Breast epithelium (tissue), 4 donors: ENCODE data around the gene CBR1. TPM values are rescaled to one million over a fixed set of nuclear protein-coding genes. Genes with fewer than 3 reads are reported as not detected.
A peak's percentile ranks its signal among the peaks of the same experiment; 100 is the strongest.

ENCODE experiments used
- DNase-seq, 2 donors: peaks; one replicate each; pipeline ENCODE4 v3.0.0-alpha.2; 2019; ENCODE audit warnings: low spot score in 2 of 2
- H3K27ac ChIP-seq, 2 donors: fragments of 200-600 bp; sonication (generic) in 1 of 2; one replicate each; pipeline ENCODE4 v1.5.1; 2016 to 2019; ENCODE audit warnings: mild to moderate bottlenecking in 1 of 2
- H3K27me3 ChIP-seq, 2 donors: fragments of 200-600 bp; sonication (generic) in 1 of 2; one replicate each; pipeline versions ENCODE4 v1.5.1 to v1.6.0; 2017 to 2019; ENCODE audit warnings: control low read depth in 1 of 2, mild to moderate bottlenecking in 1 of 2
- H3K36me3 ChIP-seq: fragments of 200-600 bp; one replicate; pipeline ENCODE4 v1.5.1; 2019
- H3K4me1 ChIP-seq, 2 donors: fragments of 200-600 bp; sonication (generic); one replicate each; pipeline ENCODE4 v1.5.1; 2016 to 2019; ENCODE audit warnings: control low read depth in 1 of 2
- H3K4me3 ChIP-seq, 3 donors: fragments of 200-600 bp; sonication (generic); 1 replicate in 2 of 3; 2 replicates in 1 of 3; pipeline ENCODE4 v1.5.1; 2016 to 2019; ENCODE audit warnings: mild to moderate bottlenecking in 3 of 3, moderate library complexity in 2 of 3
- H3K9me3 ChIP-seq, 2 donors: fragments of 200-600 bp; sonication (generic) in 1 of 2; one replicate each; pipeline ENCODE4 v1.5.1; 2016 to 2019; ENCODE audit warnings: control low read depth in 1 of 2
- POLR2A ChIP-seq: fragments of 450-650 bp; IDR thresholded peaks from one replicate; pipeline ENCODE4 v1.6.1; 2016; ENCODE audit warnings: antibody characterized with exemption, mild to moderate bottlenecking, moderate library complexity
- POLR2AphosphoS5 ChIP-seq, 3 donors: sonication (generic); formaldehyde crosslinking; IDR thresholded peaks; one replicate each; pipeline ENCODE4 v1.6.1; 2017; ENCODE audit warnings: antibody characterized with exemption in 3 of 3
- intact Hi-C: fragments of 100-400 bp; cut with DNase I; formaldehyde crosslinking; loops from one replicate; pipeline ENCODE4 v1.15.1; 2023; ENCODE audit warnings: low total_unique reads
- total RNA-seq, 3 donors: library from RNA; depleted of rRNA; stranded (reverse); fragments of >200 nt; gene quantifications; one replicate each; pipeline ENCODE4 v1.1.0, GENCODE V29; 2016
- TF ChIP-seq, protein P1 (sequence below), 3 donors: fragments of 450-650 bp; IDR thresholded peaks; one replicate each; pipeline ENCODE4 v1.5.1; 2016 to 2017; ENCODE audit warnings: antibody characterized with exemption in 3 of 3, mild to moderate bottlenecking in 3 of 3, moderate library complexity in 3 of 3

CBR1 gene
- total RNA-seq, 3 donors from 2014 or later, result 79.5 to 104 (median 85.5) TPM

DNA sequence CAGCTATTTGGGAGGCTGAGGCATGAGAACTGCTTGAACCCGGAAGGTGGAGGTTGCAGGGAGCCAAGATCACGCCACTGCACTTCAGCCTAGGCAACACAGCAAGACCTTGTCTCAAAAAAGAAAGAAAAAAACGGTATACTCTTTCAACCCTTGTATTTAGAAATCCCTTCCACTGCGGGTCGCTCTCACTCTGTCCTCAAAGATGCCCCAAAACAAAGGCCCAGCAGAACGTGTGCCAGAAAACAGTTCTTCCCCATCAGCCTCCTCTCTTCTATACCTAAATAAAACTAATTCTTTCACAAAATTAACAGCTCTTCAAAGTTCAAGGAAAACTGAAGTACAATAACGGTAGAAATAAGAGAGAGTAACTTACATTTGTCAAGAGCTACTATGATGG, 22.7 kb upstream of the CBR1 start:
- intact Hi-C loops, result no loop called here
- DNase-seq, result no peak
- H3K4me3 ChIP-seq, result no peak overlapping the region
- TF ChIP-seq, protein P1, sequence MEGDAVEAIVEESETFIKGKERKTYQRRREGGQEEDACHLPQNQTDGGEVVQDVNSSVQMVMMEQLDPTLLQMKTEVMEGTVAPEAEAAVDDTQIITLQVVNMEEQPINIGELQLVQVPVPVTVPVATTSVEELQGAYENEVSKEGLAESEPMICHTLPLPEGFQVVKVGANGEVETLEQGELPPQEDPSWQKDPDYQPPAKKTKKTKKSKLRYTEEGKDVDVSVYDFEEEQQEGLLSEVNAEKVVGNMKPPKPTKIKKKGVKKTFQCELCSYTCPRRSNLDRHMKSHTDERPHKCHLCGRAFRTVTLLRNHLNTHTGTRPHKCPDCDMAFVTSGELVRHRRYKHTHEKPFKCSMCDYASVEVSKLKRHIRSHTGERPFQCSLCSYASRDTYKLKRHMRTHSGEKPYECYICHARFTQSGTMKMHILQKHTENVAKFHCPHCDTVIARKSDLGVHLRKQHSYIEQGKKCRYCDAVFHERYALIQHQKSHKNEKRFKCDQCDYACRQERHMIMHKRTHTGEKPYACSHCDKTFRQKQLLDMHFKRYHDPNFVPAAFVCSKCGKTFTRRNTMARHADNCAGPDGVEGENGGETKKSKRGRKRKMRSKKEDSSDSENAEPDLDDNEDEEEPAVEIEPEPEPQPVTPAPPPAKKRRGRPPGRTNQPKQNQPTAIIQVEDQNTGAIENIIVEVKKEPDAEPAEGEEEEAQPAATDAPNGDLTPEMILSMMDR (IDR thresholded peaks at IDR 0.05), result no peak
- no peak for TF ChIP-seq POLR2AphosphoS5 (IDR thresholded peaks at IDR 0.05)
- TF ChIP-seq POLR2A, result no peak
- no peaks in the 10 kb centered on the region for H3K9me3 ChIP-seq
- H3K27me3 ChIP-seq, result no peaks in the 10 kb centered on the region
- peaks cover 6% of the 10 kb centered on the region for H3K36me3 ChIP-seq
- no peak overlapping the region for H3K27ac ChIP-seq
- no peaks in the 10 kb centered on the region for H3K4me1 ChIP-seq

- H3K36me3 ChIP-seq, result peaks cover 6% of the 10 kb centered on the region
- H3K4me3 ChIP-seq, result no peak overlapping the region
- TF ChIP-seq, protein P1 (IDR thresholded peaks at IDR 0.05), result no peak
- TF ChIP-seq POLR2AphosphoS5 (IDR thresholded peaks at IDR 0.05) (no peak), POLR2A (no peak)
- no peaks in the 10 kb centered on the region for H3K27me3 ChIP-seq
- H3K4me1 ChIP-seq, result no peaks in the 10 kb centered on the region
- peak in 1 of 2 donors; percentile 0 for DNase-seq
- no peak overlapping the region for H3K27ac ChIP-seq
- H3K9me3 ChIP-seq, result no peaks in the 10 kb centered on the region
- intact Hi-C loops, result loop anchor here (2.0 kb wide), 1 partner anchor 26 kb away; no protein-coding TSS in a partner anchor
Measured at GRCh38 chr21:36048357-36048756, 21.5 kb upstream of the CBR1 start.

DNA sequence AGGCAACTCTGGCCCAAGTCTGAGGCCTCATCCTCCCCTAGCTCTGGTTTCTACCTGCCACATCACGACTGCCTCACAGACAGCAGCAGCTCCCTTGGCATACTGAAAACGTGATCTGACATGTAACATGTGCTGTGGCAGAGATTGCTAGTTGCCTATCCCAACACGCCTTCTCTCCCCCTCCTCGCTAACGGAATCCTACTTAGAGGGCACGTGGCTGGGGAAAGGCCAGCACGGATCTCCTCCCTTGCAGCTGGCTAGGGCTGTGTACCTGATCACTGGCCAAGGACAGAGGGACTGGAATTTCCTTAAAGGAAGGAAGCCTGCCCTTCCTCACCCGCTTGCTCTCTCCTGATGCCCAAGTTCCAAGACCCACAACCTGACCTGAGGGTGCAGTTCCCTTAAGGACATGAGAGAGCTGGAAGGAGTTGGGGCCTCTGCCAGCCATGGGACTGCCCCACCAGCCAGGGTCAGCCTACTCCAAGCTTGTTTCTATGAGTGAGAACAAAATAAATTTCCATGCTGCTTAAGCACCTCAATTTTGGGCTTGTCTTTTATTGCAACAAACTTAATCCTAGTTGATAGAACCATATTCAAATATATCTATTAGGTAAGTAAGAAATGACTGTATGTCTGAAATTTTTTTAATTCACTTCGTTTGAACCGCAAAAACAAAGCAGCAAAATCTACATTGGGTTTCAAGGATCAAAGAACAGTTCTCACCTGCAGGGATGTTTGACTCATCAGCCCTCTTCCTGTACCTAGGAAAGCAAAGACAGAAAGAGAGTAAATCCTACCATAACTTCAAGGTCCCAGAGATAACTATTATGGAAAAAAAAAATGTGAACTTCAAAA, 16.7 kb upstream of the CBR1 start:
- Histone ChIP-seq H3K27me3 (no peaks in the 10 kb centered on the region), H3K4me3 (no peak overlapping the region), H3K36me3 (no peaks in the 10 kb centered on the region), H3K27ac (peak overlapping the region in 1 of 2 donors; percentile 32), H3K4me1 (no peaks in the 10 kb centered on the region), H3K9me3 (no peaks in the 10 kb centered on the region)
- intact Hi-C loops, result no loop called here
- TF ChIP-seq POLR2AphosphoS5 (IDR thresholded peaks at IDR 0.05), result no peak
- TF ChIP-seq, protein P1 (IDR thresholded peaks at IDR 0.05), result no peak
- no peak for TF ChIP-seq POLR2A
- no peak for DNase-seq

GRCh38 chr21:36053715-36054062, 16.1 kb upstream of the CBR1 start:
- H3K27ac ChIP-seq, result no peak overlapping the region
- no peak for DNase-seq
- no peaks in the 10 kb centered on the region for H3K9me3 ChIP-seq
- H3K27me3 ChIP-seq, result no peaks in the 10 kb centered on the region
- H3K4me1 ChIP-seq, result no peaks in the 10 kb centered on the region
- no peak for TF ChIP-seq POLR2AphosphoS5 (IDR thresholded peaks at IDR 0.05)
- TF ChIP-seq POLR2A, result no peak
- TF ChIP-seq, protein P1 (IDR thresholded peaks at IDR 0.05), result no peak
- H3K4me3 ChIP-seq, result no peak overlapping the region
- intact Hi-C loops, result no loop called here
- no peaks in the 10 kb centered on the region for H3K36me3 ChIP-seq

GRCh38 chr21:36055551-36055950, 14.3 kb upstream of the CBR1 start:
- intact Hi-C loops, result no loop called here
- Histone ChIP-seq H3K4me1 (peaks cover 0 to 7% of the 10 kb centered on the region in 2 donors), H3K27me3 (no peaks in the 10 kb centered on the region), H3K27ac (no peak overlapping the region), H3K4me3 (no peak overlapping the region), H3K9me3 (no peaks in the 10 kb centered on the region), H3K36me3 (no peaks in the 10 kb centered on the region)
- TF ChIP-seq POLR2AphosphoS5 (IDR thresholded peaks at IDR 0.05) (no peak), POLR2A (no peak)
- TF ChIP-seq, protein P1 (IDR thresholded peaks at IDR 0.05), result no peak
- DNase-seq, result no peak
